ENCODE data around the gene GABRP.

DNA sequence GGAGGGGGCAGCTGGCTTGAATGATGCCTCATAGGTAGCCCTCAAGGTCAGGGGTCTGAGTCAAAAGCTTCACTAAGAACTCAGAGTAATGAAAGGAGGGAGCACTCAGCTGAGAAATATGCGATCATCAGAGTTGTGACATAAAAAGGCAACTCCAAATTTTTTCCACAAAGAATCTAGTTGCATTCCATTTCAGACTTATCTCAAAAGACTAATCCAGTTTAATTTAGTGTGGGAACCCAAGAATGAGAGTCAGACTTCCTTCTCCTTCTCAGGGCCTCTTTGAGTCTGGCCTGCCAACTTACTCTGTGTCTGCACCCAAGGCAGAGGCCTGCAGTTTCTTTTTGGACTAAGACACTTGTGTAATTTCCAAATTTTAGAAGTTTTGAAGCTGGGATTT, 34.7 kb downstream of the GABRP start:
- TF ChIP-seq, protein P1, sequence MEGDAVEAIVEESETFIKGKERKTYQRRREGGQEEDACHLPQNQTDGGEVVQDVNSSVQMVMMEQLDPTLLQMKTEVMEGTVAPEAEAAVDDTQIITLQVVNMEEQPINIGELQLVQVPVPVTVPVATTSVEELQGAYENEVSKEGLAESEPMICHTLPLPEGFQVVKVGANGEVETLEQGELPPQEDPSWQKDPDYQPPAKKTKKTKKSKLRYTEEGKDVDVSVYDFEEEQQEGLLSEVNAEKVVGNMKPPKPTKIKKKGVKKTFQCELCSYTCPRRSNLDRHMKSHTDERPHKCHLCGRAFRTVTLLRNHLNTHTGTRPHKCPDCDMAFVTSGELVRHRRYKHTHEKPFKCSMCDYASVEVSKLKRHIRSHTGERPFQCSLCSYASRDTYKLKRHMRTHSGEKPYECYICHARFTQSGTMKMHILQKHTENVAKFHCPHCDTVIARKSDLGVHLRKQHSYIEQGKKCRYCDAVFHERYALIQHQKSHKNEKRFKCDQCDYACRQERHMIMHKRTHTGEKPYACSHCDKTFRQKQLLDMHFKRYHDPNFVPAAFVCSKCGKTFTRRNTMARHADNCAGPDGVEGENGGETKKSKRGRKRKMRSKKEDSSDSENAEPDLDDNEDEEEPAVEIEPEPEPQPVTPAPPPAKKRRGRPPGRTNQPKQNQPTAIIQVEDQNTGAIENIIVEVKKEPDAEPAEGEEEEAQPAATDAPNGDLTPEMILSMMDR (IDR thresholded peaks at IDR 0.05), result no peak
- TF ChIP-seq, protein P2, sequence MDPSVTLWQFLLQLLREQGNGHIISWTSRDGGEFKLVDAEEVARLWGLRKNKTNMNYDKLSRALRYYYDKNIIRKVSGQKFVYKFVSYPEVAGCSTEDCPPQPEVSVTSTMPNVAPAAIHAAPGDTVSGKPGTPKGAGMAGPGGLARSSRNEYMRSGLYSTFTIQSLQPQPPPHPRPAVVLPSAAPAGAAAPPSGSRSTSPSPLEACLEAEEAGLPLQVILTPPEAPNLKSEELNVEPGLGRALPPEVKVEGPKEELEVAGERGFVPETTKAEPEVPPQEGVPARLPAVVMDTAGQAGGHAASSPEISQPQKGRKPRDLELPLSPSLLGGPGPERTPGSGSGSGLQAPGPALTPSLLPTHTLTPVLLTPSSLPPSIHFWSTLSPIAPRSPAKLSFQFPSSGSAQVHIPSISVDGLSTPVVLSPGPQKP (IDR thresholded peaks at IDR 0.05; ENCODE audit: low read depth, low read length), result no peak
- TF ChIP-seq HDAC2 (IDR thresholded peaks at IDR 0.05), result no peak
